Measurements from ENCODE around the gene STN1.

GRCh38 chr10:103911021-103911459 is 6.9 kb downstream of the STN1 start:
- TF ChIP-seq CTCF (IDR thresholded peaks at IDR 0.05 in 2 of 3, conservative IDR thresholded peaks at IDR 0.05 in 1 of 3; ENCODE audit: control insufficient read depth in 2 of 3, extremely low read depth in 1 of 3, insufficient read depth in 1 of 3, low read depth in 3 of 3, low read length in 3 of 3) (no peak), E2F4 (IDR thresholded peaks at IDR 0.05; ENCODE audit: low read depth, low read length) (no peak), EZH2 (IDR thresholded peaks at IDR 0.05; ENCODE audit: borderline replicate concordance, control insufficient read depth, low read depth, low read length) (no peak), POLR2A (IDR thresholded peaks at IDR 0.05; ENCODE audit: low read depth, low read length) (no peak), ATF2 (IDR thresholded peaks at IDR 0.05; ENCODE audit: low read length) (no peak), JUND (IDR thresholded peaks at IDR 0.05; ENCODE audit: low read depth, low read length) (no peak)

Measured in GM12878 (cell line).